Common myeloid progenitor, CD34-positive (primary cell): ENCODE measurements around the gene GLRA1.

Experiments used
- CTCF ChIA-PET: fragments of 350-600 bp; sonication (Branson Sonifier 250); formaldehyde crosslinking; loops from one replicate; lab custom pipeline; 2021; ENCODE audit warnings: antibody characterized with exemption; lab: Charles Lee
- POLR2A ChIA-PET: fragments of 350-600 bp; sonication (Branson Sonifier 250); formaldehyde crosslinking; loops from one replicate; lab custom pipeline; 2021; ENCODE audit warnings: antibody characterized with exemption; lab: Charles Lee
- DNase-seq, 3 donors: peaks; one replicate each; pipeline versions ENCODE4 v3.0.0 to v3.0.0-alpha.2; 2013
- H3K27ac ChIP-seq, 2 experiments: 1 replicate in 1 of 2; 2 replicates in 1 of 2; pipeline ENCODE4 v1.7.0; 2013; ENCODE audit warnings: inconsistent platforms in 2 of 2, low read length in 2 of 2, mild to moderate bottlenecking in 2 of 2, low read depth in 1 of 2, moderate library complexity in 1 of 2; ENCODE audit not compliant: severe bottlenecking in 2 of 2, insufficient read depth in 1 of 2, poor library complexity in 1 of 2
- H3K27me3 ChIP-seq, 5 experiments: replicated peaks in 2 of 5; 1 replicate in 3 of 5; 2 replicates in 2 of 5; pipeline versions ENCODE4 v1.6.1 to v1.7.0; 2013; ENCODE audit warnings: low read length in 4 of 5, mild to moderate bottlenecking in 2 of 5, moderate library complexity in 2 of 5, inconsistent platforms in 1 of 5; ENCODE audit not compliant: insufficient read depth in 5 of 5, control insufficient read depth in 4 of 5
- H3K36me3 ChIP-seq, 4 experiments: 1 replicate in 2 of 4; 2 replicates in 2 of 4; pipeline versions ENCODE4 v1.6.1 to v1.7.0; 2013; ENCODE audit warnings: low read length in 3 of 4, control low read depth in 1 of 4, mild to moderate bottlenecking in 1 of 4; ENCODE audit not compliant: control insufficient read depth in 4 of 4, insufficient read depth in 4 of 4
- H3K4me1 ChIP-seq, 4 experiments: 1 replicate in 3 of 4; 2 replicates in 1 of 4; pipeline versions ENCODE4 v1.6.1 to v1.7.1; 2013; ENCODE audit warnings: low read length in 3 of 4, mild to moderate bottlenecking in 3 of 4, control low read depth in 1 of 4, inconsistent platforms in 1 of 4, moderate library complexity in 1 of 4; ENCODE audit not compliant: control insufficient read depth in 4 of 4, insufficient read depth in 4 of 4; ENCODE audit errors: control extremely low read depth in 1 of 4
- H3K4me3 ChIP-seq, 7 experiments: 1 replicate in 4 of 7; 2 replicates in 3 of 7; pipeline versions ENCODE4 v1.5.1 to v1.7.0; 2013; ENCODE audit warnings: mild to moderate bottlenecking in 7 of 7, low read length in 6 of 7, moderate library complexity in 6 of 7, inconsistent platforms in 2 of 7, low read depth in 2 of 7, control low read depth in 1 of 7; ENCODE audit not compliant: insufficient read depth in 4 of 7, control insufficient read depth in 1 of 7; ENCODE audit errors: extremely low read depth in 1 of 7
- H3K9me3 ChIP-seq, 5 experiments: 1 replicate in 4 of 5; 2 replicates in 1 of 5; pipeline versions ENCODE4 v1.6.1 to v1.7.1; 2013; ENCODE audit warnings: low read length in 4 of 5, mild to moderate bottlenecking in 2 of 5, inconsistent platforms in 1 of 5, low read depth in 1 of 5, moderate library complexity in 1 of 5; ENCODE audit not compliant: control insufficient read depth in 4 of 5, insufficient read depth in 2 of 5; ENCODE audit errors: control extremely low read depth in 1 of 5
- WGBS: methylation state at CpG from one replicate; pipeline ENCODE4 v1.1.5; 2013; ENCODE audit not compliant: insufficient coverage; 5-methylcytosine and 5-hydroxymethylcytosine counted together

GLRA1 gene

GRCh38 chr5:151773951-151774350 lies 150.7 kb downstream of the GLRA1 start:
- Histone ChIP-seq H3K4me3 (peak overlapping the region in 6 of 7 experiments; percentile 83 to 98 (median 92)), H3K36me3 (peaks cover 0 to 18% (median 6%) of the 10 kb centered on the region in 4 experiments), H3K27me3 (no peaks in the 10 kb centered on the region), H3K27ac (peak overlapping the region; percentile 90 to 95), H3K4me1 (peaks cover 15 to 52% (median 33%) of the 10 kb centered on the region in 4 experiments), H3K9me3 (no peaks in the 10 kb centered on the region)
- CTCF ChIA-PET: interaction anchor here (4.6 kb wide), 1 partner anchor 16 kb away, joined by 38 read pairs; the partner anchor contains the start of gene ATOX1
- 29% methylated on average over 2 of the region's 3 CpGs for WGBS
- POLR2A ChIA-PET: interaction anchor here (0.6 to 1.0 kb wide), 2 partner anchors 11 to 15 kb away, joined by 3 read pairs; partner anchors contain the start of gene ATOX1
- DNase-seq: peak in 1 of 3 donors; percentile 19

- CTCF ChIA-PET: interaction anchor here (1.0 to 4.6 kb wide), 4 partner anchors 15 to 101 kb away, joined by 3 to 38 read pairs (median 6); partner anchors contain the start of gene ATOX1
Measured at GRCh38 chr5:151772846-151773561, 151.6 kb downstream of the GLRA1 start.

More at GRCh38 chr5:151772846-151773561, 151.6 kb downstream of the GLRA1 start:
- Histone ChIP-seq H3K4me3 (peak overlapping the region; percentile 68 to 98 (median 92)), H3K36me3 (peaks cover 0 to 13% (median 3%) of the 10 kb centered on the region in 4 experiments), H3K9me3 (no peaks in the 10 kb centered on the region), H3K27ac (peak overlapping the region; percentile 90 to 95), H3K4me1 (peaks cover 15 to 51% (median 33%) of the 10 kb centered on the region in 4 experiments), H3K27me3 (no peaks in the 10 kb centered on the region)
- WGBS: 2% methylated on average over 18 of the region's 18 CpGs
- DNase-seq: peak in 2 of 3 donors; percentile 14 to 17
- POLR2A ChIA-PET: interaction anchor here (0.6 to 1.2 kb wide), 3 partner anchors 11 to 14 kb away, joined by 3 to 5 read pairs (median 3); partner anchors contain the start of gene ATOX1
